Measurements from ENCODE around the gene CTSF.

Gene CTSF

DNA sequence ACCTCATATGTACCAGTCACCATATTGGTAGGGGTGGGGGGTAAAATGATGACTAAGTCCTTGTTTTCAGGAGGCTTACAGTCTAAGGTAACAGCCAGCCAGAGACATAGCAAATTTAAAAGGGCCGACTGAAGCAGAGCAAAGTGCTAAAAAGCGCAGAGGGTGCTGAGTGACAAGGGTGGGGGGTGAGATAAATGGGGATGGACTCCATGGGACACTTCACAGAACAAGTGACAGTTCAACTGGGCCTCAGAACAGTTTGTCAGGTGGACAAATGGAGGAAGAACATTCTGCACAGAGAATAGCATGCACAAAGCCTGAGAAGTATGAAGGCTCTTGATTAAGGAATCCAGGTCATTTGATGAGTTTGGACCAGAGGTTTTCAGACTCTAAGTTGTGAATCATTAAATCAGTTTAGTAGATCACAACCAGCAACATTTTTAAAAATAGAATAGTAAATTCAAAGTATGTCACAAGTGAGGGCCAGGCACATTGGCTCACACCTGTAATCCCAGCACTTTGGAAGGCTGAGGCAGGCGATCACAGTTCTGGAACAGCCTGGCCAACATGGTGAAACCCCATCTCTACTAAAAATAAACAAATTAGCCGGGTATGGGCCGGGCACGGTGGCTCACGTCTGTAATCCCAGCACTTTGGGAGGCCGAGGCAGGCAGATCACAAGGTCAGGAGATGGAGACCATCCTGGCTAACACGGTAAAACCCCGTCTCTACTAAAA lies 43.9 kb downstream of the CTSF start:
- TF ChIP-seq, protein P1, sequence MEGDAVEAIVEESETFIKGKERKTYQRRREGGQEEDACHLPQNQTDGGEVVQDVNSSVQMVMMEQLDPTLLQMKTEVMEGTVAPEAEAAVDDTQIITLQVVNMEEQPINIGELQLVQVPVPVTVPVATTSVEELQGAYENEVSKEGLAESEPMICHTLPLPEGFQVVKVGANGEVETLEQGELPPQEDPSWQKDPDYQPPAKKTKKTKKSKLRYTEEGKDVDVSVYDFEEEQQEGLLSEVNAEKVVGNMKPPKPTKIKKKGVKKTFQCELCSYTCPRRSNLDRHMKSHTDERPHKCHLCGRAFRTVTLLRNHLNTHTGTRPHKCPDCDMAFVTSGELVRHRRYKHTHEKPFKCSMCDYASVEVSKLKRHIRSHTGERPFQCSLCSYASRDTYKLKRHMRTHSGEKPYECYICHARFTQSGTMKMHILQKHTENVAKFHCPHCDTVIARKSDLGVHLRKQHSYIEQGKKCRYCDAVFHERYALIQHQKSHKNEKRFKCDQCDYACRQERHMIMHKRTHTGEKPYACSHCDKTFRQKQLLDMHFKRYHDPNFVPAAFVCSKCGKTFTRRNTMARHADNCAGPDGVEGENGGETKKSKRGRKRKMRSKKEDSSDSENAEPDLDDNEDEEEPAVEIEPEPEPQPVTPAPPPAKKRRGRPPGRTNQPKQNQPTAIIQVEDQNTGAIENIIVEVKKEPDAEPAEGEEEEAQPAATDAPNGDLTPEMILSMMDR (IDR thresholded peaks at IDR 0.05; ENCODE audit: control insufficient read depth, insufficient read depth, low read depth, low read length, missing control alignments): no peak
- H3K4me3 ChIP-seq (ENCODE audit: control insufficient read depth, low read depth, low read length): no peak overlapping the region
- DNase-seq (ENCODE audit: low read depth): no peak

- TF ChIP-seq, protein P1 (IDR thresholded peaks at IDR 0.05; ENCODE audit: control insufficient read depth, insufficient read depth, low read depth, low read length, missing control alignments): no peak
- no peak for DNase-seq (ENCODE audit: low read depth)
- no peak overlapping the region for H3K4me3 ChIP-seq (ENCODE audit: control insufficient read depth, low read depth, low read length)
These were observed 44.8 kb downstream of the CTSF start for GRCh38 chr11:66523611-66524010.

Data from AG09309 (cell line).